Naive thymus-derived CD8-positive, alpha-beta T cell (primary cell): Measurements from ENCODE around the gene ACVR2B. TPM values are rescaled to one million over a fixed set of nuclear protein-coding genes. Genes with fewer than 3 reads are reported as not detected.

ENCODE experiments used
- ATAC-seq, 2 donors: fragments of 150-1000 bp; cut with Tn5 transposase in 1 of 2; sonication (Bioruptor Pico), chemical (Tn5 transposase) in 1 of 2; 1 replicate in 1 of 2; 2 replicates in 1 of 2; pipeline ENCODE4 v1.10.0; 2021; ENCODE audit warnings: mild to moderate bottlenecking in 2 of 2, moderate library complexity in 2 of 2
- POLR2A ChIA-PET: fragments of 350-600 bp; sonication (Branson Sonifier 250); formaldehyde crosslinking; loops from one replicate; lab custom pipeline; 2021; ENCODE audit warnings: antibody characterized with exemption; lab: Charles Lee
- DNase-seq, 10 donors: peaks; one replicate each; pipeline versions ENCODE4 v3.0.0 to v3.0.0-alpha.2; 2020 to 2022
- H3K27ac Mint-ChIP-seq, 10 donors: one replicate each; pipeline ENCODE4 v1.8.0; 2020 to 2022; ENCODE audit warnings: mild to moderate bottlenecking in 10 of 10, mixed read lengths in 10 of 10, moderate library complexity in 4 of 10, inconsistent platforms in 1 of 10
- H3K27me3 Mint-ChIP-seq, 5 donors: one replicate each; pipeline ENCODE4 v1.8.0; 2021 to 2022; ENCODE audit warnings: mixed read lengths in 5 of 5
- H3K36me3 Mint-ChIP-seq, 3 donors: one replicate each; pipeline ENCODE4 v1.8.0; 2020 to 2022; ENCODE audit warnings: mixed read lengths in 3 of 3, mild to moderate bottlenecking in 2 of 3, inconsistent platforms in 1 of 3
- H3K4me1 Mint-ChIP-seq, 4 donors: one replicate each; pipeline ENCODE4 v1.8.0; 2021 to 2022; ENCODE audit warnings: mixed read lengths in 4 of 4
- H3K4me3 Mint-ChIP-seq, 10 donors: one replicate each; pipeline ENCODE4 v1.8.0; 2020 to 2022; ENCODE audit warnings: mild to moderate bottlenecking in 10 of 10, mixed read lengths in 10 of 10, moderate library complexity in 6 of 10, inconsistent platforms in 1 of 10
- H3K9me3 Mint-ChIP-seq, 9 donors: one replicate each; pipeline ENCODE4 v1.8.0; 2020 to 2022; ENCODE audit warnings: mixed read lengths in 9 of 9, mild to moderate bottlenecking in 3 of 9, inconsistent platforms in 1 of 9, moderate library complexity in 1 of 9
- polyA plus RNA-seq, 3 donors: library from polyadenylated mRNA; unstranded; fragments of 300-500 nt; fragmentation: Illumina TruSeq; gene quantifications; one replicate each; pipeline ENCODE4 v1.2.3, GENCODE V29; 2021
- total RNA-seq, 8 experiments: library from RNA in 2 of 8; stranded (reverse) in 2 of 8; gene quantifications; one replicate each; pipeline ENCODE4 v1.2.3 and lab custom pipeline; 2021 to 2026

ACVR2B gene
- total and polyA plus RNA-seq, 5 experiments from 2014 or later, result 0.69 to 16.1 (median 1.9) TPM

DNA sequence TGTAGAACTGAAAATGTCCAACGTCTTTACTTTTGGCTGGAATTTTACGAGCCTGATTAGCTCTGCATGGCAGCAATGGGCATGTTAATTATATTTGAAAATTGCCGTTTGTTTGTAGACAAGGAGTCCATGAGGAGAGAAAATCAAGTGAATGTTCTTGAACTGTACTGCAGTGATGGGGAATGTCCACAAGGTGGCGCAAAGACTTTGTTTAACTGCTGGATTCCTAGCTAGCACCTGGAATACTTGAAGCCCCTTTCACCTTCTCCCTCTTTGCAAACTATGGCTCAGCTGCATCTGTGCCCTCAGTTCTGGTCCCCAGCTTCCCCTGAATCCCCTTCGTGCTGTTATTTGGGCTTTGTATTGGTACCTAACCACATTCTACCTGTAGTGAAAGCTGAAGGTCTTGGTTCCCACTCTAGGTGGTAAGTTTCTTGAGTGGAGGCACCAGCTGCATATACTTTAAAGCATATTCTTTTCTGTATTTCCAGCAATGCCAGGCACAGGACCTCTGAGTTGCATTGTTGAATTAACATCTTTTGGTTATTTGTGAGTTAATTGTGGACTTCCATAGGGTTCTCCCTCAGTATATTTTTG is 67.8 kb downstream of the ACVR2B start:
- Mint-ChIP-seq H3K9me3 (no peaks in the 10 kb centered on the region), H3K27me3 (no peaks in the 10 kb centered on the region), H3K36me3 (peaks cover 0 to 55% (median 24%) of the 10 kb centered on the region in 3 donors), H3K4me3 (peak overlapping the region in 2 of 10 donors; percentile 4 to 13), H3K27ac (peak overlapping the region in 5 of 10 donors; percentile 3 to 92 (median 50)), H3K4me1 (peaks cover 15 to 42% (median 34%) of the 10 kb centered on the region in 4 donors)
- DNase-seq (peak; percentile 26 to 77 (median 60)), ATAC-seq (peak; percentile 42 to 43)
- POLR2A ChIA-PET, result interaction anchor here (0.9 to 2.3 kb wide), 2 partner anchors 25 to 130 kb away, joined by 4 to 8 read pairs; partner anchors contain the start of gene EXOG

DNA sequence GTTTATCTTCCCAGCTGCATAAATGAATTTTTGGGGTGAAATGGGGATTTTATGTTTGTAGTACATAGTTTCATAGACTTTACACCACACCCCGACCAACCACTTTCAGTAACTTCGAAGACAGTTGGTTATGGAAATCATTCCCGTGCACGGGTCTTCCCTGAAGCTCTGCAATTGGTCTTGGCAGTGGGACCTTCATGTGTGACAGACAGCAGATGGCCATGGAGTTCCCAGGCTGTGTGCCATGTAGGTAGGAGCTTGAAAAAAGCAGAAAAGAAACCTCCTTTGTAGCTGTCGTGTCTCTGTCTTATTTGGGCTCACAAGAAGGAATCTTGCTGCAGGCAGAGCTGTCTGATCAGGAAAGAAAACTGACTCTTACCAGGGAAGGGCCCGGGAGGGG is 68.3 kb downstream of the ACVR2B start:
- H3K9me3 Mint-ChIP-seq, result no peaks in the 10 kb centered on the region
- H3K27ac Mint-ChIP-seq, result peak overlapping the region in 2 of 10 donors; percentile 40 to 41
- ATAC-seq, result no peak
- DNase-seq, result no peak
- peaks cover 15 to 42% (median 34%) of the 10 kb centered on the region in 4 donors for H3K4me1 Mint-ChIP-seq
- H3K27me3 Mint-ChIP-seq, result no peaks in the 10 kb centered on the region
- POLR2A ChIA-PET, result interaction anchor here (0.6 to 2.3 kb wide), 2 partner anchors 22 to 26 kb away, joined by 4 to 8 read pairs; partner anchors contain the start of gene EXOG
- no peak overlapping the region for H3K4me3 Mint-ChIP-seq
- peaks cover 0 to 56% (median 26%) of the 10 kb centered on the region in 3 donors for H3K36me3 Mint-ChIP-seq

DNA sequence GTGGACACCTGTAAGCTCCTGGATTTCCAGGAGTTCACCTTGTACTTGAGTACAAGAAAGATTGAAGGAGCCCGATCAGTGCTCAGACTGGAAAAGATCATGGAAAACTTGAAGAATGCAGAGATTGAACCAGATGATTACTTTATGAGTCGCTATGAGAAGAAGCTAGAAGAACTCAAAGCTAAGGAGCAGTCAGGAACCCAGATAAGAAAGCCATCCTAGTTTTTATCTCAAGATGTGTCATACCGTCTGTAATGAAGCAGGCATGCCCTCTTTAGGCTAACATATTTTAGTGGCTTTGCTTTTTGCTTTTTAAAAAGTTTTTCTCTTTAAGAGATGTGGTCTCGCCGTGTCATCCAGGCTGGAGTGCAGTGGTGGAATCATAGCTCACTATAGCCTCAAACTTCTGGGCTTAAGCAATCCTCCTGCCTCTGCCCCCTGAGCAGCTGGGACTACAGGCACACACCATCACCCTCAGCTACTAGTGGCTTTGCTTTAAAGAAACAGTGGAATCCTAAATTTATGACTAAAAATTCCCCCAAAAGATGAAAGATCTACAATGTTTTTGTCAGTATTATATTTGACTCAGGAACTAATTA is 70.5 kb downstream of the ACVR2B start:
- Mint-ChIP-seq H3K36me3 (peaks cover 0 to 66% (median 36%) of the 10 kb centered on the region in 3 donors), H3K27me3 (no peaks in the 10 kb centered on the region), H3K4me1 (peaks cover 11 to 36% (median 23%) of the 10 kb centered on the region in 4 donors), H3K9me3 (no peaks in the 10 kb centered on the region), H3K4me3 (no peak overlapping the region), H3K27ac (no peak overlapping the region)
- no peak for DNase-seq
- POLR2A ChIA-PET, result no interaction called here
- no peak for ATAC-seq

- peaks cover 0 to 10% (median 0%) of the 10 kb centered on the region in 4 donors for H3K4me1 Mint-ChIP-seq
- peaks cover 0 to 81% (median 46%) of the 10 kb centered on the region in 3 donors for H3K36me3 Mint-ChIP-seq
- no peaks in the 10 kb centered on the region for H3K9me3 Mint-ChIP-seq
- DNase-seq, result no peak
- no peak overlapping the region for H3K4me3 Mint-ChIP-seq
- POLR2A ChIA-PET, result no interaction called here
- no peak for ATAC-seq
- H3K27ac Mint-ChIP-seq, result no peak overlapping the region
- no peaks in the 10 kb centered on the region for H3K27me3 Mint-ChIP-seq
Observed at GRCh38 chr3:38526792-38527191, 73.1 kb downstream of the ACVR2B start.

DNA sequence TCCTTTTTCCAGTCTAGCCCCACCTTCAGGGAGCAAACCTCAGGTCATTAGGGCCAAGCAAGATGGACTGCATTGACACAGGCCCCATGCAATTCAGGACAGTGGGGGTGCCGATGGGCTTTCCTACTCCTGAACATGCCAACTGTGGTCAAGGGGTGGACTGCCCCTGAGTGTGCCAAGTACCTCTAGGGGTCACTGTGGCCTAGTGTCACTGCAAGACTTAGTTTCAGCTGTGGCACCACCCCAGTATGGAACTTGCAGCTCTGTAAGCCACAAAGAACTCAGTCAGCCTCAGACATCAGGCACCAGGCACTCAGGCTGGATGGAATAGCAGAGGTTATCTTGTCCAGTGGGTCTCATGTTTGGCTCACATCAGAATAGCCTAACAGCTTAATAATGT is 74.8 kb downstream of the ACVR2B start:
- no peak overlapping the region for H3K4me3 Mint-ChIP-seq
- H3K27me3 Mint-ChIP-seq, result no peaks in the 10 kb centered on the region
- peak overlapping the region in 2 of 10 donors; percentile 27 to 46 for H3K27ac Mint-ChIP-seq
- H3K4me1 Mint-ChIP-seq, result peaks cover 0 to 9% (median 2%) of the 10 kb centered on the region in 4 donors
- H3K36me3 Mint-ChIP-seq, result peaks cover 0 to 68% (median 48%) of the 10 kb centered on the region in 3 donors
- H3K9me3 Mint-ChIP-seq, result no peaks in the 10 kb centered on the region
- DNase-seq, result no peak
- POLR2A ChIA-PET, result no interaction called here
- no peak for ATAC-seq

- peak overlapping the region in 2 of 10 donors; percentile 40 to 41 for H3K27ac Mint-ChIP-seq
- H3K4me3 Mint-ChIP-seq, result no peak overlapping the region
- ATAC-seq (no peak), DNase-seq (no peak)
- POLR2A ChIA-PET, result no interaction called here
- peaks cover 0 to 16% (median 2%) of the 10 kb centered on the region in 4 donors for H3K4me1 Mint-ChIP-seq
- no peaks in the 10 kb centered on the region for H3K27me3 Mint-ChIP-seq
- peaks cover 0 to 48% (median 38%) of the 10 kb centered on the region in 3 donors for H3K36me3 Mint-ChIP-seq
- H3K9me3 Mint-ChIP-seq, result no peaks in the 10 kb centered on the region
Observed at GRCh38 chr3:38532529-38532928, 78.8 kb downstream of the ACVR2B start.

GRCh38 chr3:38533285-38533976 is 79.7 kb downstream of the ACVR2B start:
- POLR2A ChIA-PET, result no interaction called here
- no peak overlapping the region for H3K4me3 Mint-ChIP-seq
- ATAC-seq (no peak), DNase-seq (no peak)
- H3K9me3 Mint-ChIP-seq, result no peaks in the 10 kb centered on the region
- peak overlapping the region in 1 of 10 donors; percentile 81 for H3K27ac Mint-ChIP-seq
- H3K36me3 Mint-ChIP-seq, result peaks cover 0 to 44% (median 30%) of the 10 kb centered on the region in 3 donors
- H3K4me1 Mint-ChIP-seq, result peaks cover 0 to 7% (median 6%) of the 10 kb centered on the region in 4 donors
- H3K27me3 Mint-ChIP-seq, result no peaks in the 10 kb centered on the region

DNA sequence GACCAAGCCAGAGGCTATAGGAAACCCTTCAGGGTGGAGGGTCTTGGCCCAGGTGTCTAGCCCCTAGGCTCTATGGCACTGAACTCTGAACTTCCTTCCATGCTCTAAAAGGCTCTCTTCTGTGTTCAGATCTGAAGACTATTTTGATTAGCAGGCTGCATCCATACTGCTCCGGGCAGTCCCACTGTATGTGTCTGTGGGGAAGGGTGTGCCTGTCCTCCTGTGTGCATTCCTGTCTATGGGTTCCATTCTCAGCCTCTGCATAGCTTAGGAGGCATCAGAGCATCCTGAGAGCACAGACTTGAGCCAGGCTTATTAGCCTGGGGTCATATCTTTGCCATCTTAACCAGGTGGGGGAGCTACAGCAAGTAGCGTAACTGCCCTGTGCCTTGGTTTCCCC is 80.5 kb downstream of the ACVR2B start:
- Mint-ChIP-seq H3K36me3 (peaks cover 0 to 43% (median 30%) of the 10 kb centered on the region in 3 donors), H3K4me1 (peaks cover 0 to 7% (median 6%) of the 10 kb centered on the region in 4 donors), H3K9me3 (no peaks in the 10 kb centered on the region), H3K27ac (peak overlapping the region in 1 of 10 donors; percentile 51), H3K27me3 (no peaks in the 10 kb centered on the region), H3K4me3 (no peak overlapping the region)
- POLR2A ChIA-PET, result no interaction called here
- DNase-seq, result no peak
- no peak for ATAC-seq

GRCh38 chr3:38534604-38535003 is 80.9 kb downstream of the ACVR2B start:
- DNase-seq, result no peak
- no peak overlapping the region for H3K27ac Mint-ChIP-seq
- peaks cover 0 to 42% (median 30%) of the 10 kb centered on the region in 3 donors for H3K36me3 Mint-ChIP-seq
- no peak for ATAC-seq
- H3K4me1 Mint-ChIP-seq, result peaks cover 0 to 7% (median 6%) of the 10 kb centered on the region in 4 donors
- no peaks in the 10 kb centered on the region for H3K27me3 Mint-ChIP-seq
- H3K9me3 Mint-ChIP-seq, result no peaks in the 10 kb centered on the region
- no peak overlapping the region for H3K4me3 Mint-ChIP-seq
- POLR2A ChIA-PET, result no interaction called here

- peak overlapping the region in 1 of 10 donors; percentile 8 for H3K27ac Mint-ChIP-seq
- H3K4me1 Mint-ChIP-seq, result peaks cover 0 to 7% (median 6%) of the 10 kb centered on the region in 4 donors
- peaks cover 0 to 31% (median 21%) of the 10 kb centered on the region in 3 donors for H3K36me3 Mint-ChIP-seq
- DNase-seq, result no peak
- ATAC-seq, result no peak
- no peaks in the 10 kb centered on the region for H3K9me3 Mint-ChIP-seq
- no peak overlapping the region for H3K4me3 Mint-ChIP-seq
- POLR2A ChIA-PET, result no interaction called here
- no peaks in the 10 kb centered on the region for H3K27me3 Mint-ChIP-seq
Observed at GRCh38 chr3:38536671-38537070, 83.0 kb downstream of the ACVR2B start.

GRCh38 chr3:38538773-38539353 is 85.2 kb downstream of the ACVR2B start:
- H3K4me3 Mint-ChIP-seq, result no peak overlapping the region
- no peaks in the 10 kb centered on the region for H3K27me3 Mint-ChIP-seq
- peaks cover 0 to 27% (median 14%) of the 10 kb centered on the region in 3 donors for H3K36me3 Mint-ChIP-seq
- H3K4me1 Mint-ChIP-seq, result peaks cover 0 to 5% (median 3%) of the 10 kb centered on the region in 4 donors
- no peak for DNase-seq
- ATAC-seq, result no peak
- no peaks in the 10 kb centered on the region for H3K9me3 Mint-ChIP-seq
- POLR2A ChIA-PET, result no interaction called here
- H3K27ac Mint-ChIP-seq, result no peak overlapping the region

DNA sequence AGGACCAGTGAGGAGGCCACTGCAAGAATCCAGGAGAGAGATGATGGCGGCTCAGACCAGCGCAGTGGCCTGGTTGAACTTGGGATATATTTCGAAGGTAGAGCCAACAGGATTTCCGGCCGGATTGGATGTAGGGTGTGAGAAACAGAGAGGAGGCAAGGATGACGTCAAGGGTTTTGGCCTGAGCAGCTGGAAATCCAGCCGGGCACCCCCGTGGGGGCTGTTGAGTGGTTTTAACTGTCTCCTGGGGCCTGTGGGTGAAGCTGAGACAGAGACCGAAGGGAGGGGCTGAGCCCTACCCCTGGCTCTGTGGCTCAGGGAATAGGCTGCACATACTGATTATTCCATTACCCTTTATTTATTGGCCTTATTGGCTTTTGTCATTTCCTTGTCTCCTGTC is 88.1 kb downstream of the ACVR2B start:
- Mint-ChIP-seq H3K27ac (no peak overlapping the region), H3K4me1 (peaks cover 0 to 5% (median 1%) of the 10 kb centered on the region in 4 donors), H3K27me3 (no peaks in the 10 kb centered on the region), H3K36me3 (peaks cover 0 to 9% (median 1%) of the 10 kb centered on the region in 3 donors), H3K4me3 (no peak overlapping the region), H3K9me3 (no peaks in the 10 kb centered on the region)
- DNase-seq (no peak), ATAC-seq (no peak)
- POLR2A ChIA-PET, result no interaction called here
